ENCODE results near the gene SSX2IP.

- TF ChIP-seq, protein P1, sequence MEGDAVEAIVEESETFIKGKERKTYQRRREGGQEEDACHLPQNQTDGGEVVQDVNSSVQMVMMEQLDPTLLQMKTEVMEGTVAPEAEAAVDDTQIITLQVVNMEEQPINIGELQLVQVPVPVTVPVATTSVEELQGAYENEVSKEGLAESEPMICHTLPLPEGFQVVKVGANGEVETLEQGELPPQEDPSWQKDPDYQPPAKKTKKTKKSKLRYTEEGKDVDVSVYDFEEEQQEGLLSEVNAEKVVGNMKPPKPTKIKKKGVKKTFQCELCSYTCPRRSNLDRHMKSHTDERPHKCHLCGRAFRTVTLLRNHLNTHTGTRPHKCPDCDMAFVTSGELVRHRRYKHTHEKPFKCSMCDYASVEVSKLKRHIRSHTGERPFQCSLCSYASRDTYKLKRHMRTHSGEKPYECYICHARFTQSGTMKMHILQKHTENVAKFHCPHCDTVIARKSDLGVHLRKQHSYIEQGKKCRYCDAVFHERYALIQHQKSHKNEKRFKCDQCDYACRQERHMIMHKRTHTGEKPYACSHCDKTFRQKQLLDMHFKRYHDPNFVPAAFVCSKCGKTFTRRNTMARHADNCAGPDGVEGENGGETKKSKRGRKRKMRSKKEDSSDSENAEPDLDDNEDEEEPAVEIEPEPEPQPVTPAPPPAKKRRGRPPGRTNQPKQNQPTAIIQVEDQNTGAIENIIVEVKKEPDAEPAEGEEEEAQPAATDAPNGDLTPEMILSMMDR (tag by site-specific recombination; IDR thresholded peaks at IDR 0.05), result no peak
- TF ChIP-seq, protein P2, sequence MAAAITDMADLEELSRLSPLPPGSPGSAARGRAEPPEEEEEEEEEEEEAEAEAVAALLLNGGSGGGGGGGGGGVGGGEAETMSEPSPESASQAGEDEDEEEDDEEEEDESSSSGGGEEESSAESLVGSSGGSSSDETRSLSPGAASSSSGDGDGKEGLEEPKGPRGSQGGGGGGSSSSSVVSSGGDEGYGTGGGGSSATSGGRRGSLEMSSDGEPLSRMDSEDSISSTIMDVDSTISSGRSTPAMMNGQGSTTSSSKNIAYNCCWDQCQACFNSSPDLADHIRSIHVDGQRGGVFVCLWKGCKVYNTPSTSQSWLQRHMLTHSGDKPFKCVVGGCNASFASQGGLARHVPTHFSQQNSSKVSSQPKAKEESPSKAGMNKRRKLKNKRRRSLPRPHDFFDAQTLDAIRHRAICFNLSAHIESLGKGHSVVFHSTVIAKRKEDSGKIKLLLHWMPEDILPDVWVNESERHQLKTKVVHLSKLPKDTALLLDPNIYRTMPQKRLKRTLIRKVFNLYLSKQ (tag by site-specific recombination; IDR thresholded peaks at IDR 0.05; ENCODE audit: borderline replicate concordance), result no peak
- TF ChIP-seq SALL2 (tag by site-specific recombination; IDR thresholded peaks at IDR 0.05; ENCODE audit: borderline replicate concordance) (no peak), HOXD13 (CRISPR knock-in tag; IDR thresholded peaks at IDR 0.05; ENCODE audit: borderline replicate concordance) (no peak), ZSCAN18 (tag by site-specific recombination; IDR thresholded peaks at IDR 0.05) (no peak), ZBTB11 (tag by site-specific recombination; conservative IDR thresholded peaks at IDR 0.05; ENCODE audit: low read depth) (no peak), ZNF335 (tag by site-specific recombination; conservative IDR thresholded peaks at IDR 0.05) (no peak), ZNF510 (tag by site-specific recombination; IDR thresholded peaks at IDR 0.05; ENCODE audit: insufficient replicate concordance) (no peak), ATF2 (tag by site-specific recombination; IDR thresholded peaks at IDR 0.05; ENCODE audit: low read depth) (no peak), ZNF211 (tag by site-specific recombination; IDR thresholded peaks at IDR 0.05; ENCODE audit: low read depth) (no peak)
Measured at GRCh38 chr1:84736944-84737343, 46.7 kb upstream of the SSX2IP start.
